Coronary artery (tissue), 2 donors: ENCODE results near the gene SLC7A4.
"Not testable (repeated sequence)": the region's sequence is repeated elsewhere in the genome, so short reads cannot be mapped to it uniquely, and the experiment has no call there.

Experiments used
- DNase-seq: peaks from one replicate; pipeline ENCODE4 v3.0.0-alpha.2; 2017; ENCODE audit warnings: low spot score
- H3K27ac ChIP-seq, 2 donors: fragments of 200-600 bp; sonication (generic); one replicate each; pipeline ENCODE4 v1.5.1; 2016 to 2019
- H3K4me3 ChIP-seq: fragments of 200-600 bp; sonication (generic); 2 replicates; pipeline ENCODE4 v1.5.1; 2016; ENCODE audit warnings: mild to moderate bottlenecking, moderate library complexity
- CTCF ChIP-seq: fragments of 200-600 bp; sonication (generic); IDR thresholded peaks from one replicate; pipeline ENCODE4 v1.5.1; 2019; ENCODE audit warnings: antibody characterized with exemption

Gene SLC7A4

DNA sequence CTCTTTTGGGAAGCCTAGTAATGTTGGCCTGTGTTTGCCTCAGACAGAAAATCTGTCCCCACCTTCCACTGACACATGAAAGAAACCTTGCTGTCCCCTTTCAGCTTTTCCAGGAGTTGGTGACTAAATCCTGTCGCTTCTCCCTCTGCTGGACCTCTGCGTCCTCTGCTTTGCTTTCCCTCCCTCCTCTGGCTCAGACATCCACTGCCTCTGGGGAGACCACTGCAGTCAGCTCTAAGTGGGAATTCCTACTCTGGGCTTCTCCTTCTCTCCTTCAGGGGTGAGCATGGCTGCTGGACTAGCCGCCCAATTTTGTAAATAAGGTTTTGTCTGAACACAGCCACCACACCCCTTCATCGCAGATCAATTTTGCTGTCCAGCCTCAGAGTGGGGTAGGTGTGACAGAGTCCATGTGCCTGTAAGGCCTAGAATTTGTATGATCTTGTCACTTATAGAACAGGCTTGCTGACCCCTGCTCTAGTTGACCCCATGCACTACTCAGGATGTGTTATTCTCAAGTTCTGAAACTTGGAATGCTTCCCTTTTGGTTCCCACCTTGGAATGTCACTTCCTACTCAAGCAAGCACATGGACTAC is 36.4 kb upstream of the SLC7A4 start:
- TF ChIP-seq CTCF = no peak
- no peak overlapping the region for H3K27ac ChIP-seq
- no peak for DNase-seq
- H3K4me3 ChIP-seq = no peak overlapping the region

DNA sequence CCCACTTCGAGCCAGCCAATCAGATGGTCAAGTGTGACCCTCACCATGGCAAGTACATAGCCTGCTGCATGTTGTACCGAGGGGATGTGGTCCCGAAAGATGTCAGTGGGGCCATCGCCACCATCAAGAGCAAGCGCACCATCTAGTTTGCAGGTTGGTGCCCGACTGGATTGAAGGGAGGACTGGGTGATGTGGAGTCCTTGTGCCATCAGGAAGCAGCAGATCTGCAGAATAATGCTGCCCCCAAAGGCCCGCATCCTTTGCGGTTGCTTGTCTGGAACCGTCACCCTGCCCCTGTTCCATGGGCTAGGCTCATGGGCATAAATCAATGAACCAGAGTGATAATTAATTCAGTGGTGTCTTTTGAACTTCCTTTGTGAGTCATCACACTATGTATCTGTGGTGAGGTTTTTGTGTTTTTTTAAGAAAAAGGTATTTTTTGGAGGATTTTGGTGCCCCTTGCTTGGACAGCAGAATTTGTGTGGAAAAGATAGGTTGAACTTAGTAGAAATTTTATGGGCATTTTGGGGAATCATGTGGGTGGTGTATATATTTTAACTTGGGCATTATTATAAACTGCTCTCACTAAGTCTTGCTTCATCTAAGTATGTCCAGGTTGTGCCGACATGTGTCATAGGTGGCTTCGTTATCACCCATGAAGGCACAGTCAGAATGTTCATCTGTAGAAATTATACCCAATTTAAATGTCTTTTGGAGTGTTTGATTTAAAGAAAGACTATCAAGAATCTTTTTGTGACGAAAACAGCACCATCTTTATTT is 35.7 kb upstream of the SLC7A4 start:
- TF ChIP-seq CTCF = no peak
- no peak overlapping the region for H3K4me3 ChIP-seq
- no peak overlapping the region for H3K27ac ChIP-seq
- DNase-seq = no peak

- no peak for DNase-seq
- Histone ChIP-seq H3K27ac (no peak overlapping the region), H3K4me3 (no peak overlapping the region)
- TF ChIP-seq CTCF = no peak
These were observed 34.9 kb upstream of the SLC7A4 start for GRCh38 chr22:21067075-21067900.

- Histone ChIP-seq H3K27ac (no peak overlapping the region), H3K4me3 (no peak overlapping the region)
- TF ChIP-seq CTCF = no peak
- DNase-seq = no peak
These were observed 32.8 kb upstream of the SLC7A4 start for GRCh38 chr22:21064917-21065864.

DNA sequence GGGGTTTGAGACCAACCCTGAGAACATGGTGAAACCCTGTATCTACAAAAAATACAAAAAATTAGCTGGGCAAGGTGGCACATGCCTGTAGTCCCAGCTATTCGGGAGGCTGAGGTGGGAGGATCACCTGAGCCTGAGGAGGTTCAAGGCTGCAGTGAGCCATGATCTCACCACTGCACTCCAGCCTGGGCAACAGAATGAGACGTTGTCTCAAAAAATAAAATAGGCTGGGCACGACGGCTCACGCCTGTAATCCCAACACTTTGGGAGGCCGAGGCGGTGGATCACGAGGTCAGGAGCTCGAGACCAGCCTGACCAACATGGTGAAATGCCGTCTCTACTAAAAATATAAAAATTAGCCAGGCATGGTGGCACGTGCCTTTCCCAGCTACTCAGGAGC is 32.1 kb upstream of the SLC7A4 start:
- DNase-seq, H3K27ac ChIP-seq, H3K4me3 ChIP-seq: not testable (repeated sequence)

GRCh38 chr22:21061660-21062321 is 29.4 kb upstream of the SLC7A4 start:
- not testable (repeated sequence) for H3K4me3 ChIP-seq, H3K27ac ChIP-seq, DNase-seq

DNA sequence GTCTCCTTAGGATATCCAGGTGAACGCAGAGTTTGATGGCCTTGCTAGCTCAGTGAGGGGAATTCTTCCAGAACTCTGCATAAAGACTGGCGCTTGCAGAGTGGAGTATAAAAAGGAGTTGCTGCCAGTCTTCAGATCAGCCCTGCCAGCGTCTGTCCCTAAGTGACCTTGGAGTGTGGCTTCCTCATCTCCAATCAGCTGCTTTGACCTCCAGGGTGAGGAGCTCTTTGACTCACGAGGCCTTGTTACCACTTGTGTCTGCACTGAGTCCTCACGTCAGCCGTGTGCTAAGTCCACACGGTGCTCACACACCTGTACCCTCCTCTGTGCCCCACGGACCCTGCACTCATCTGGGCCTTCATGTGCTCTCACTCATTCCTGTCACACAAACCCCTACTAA is 28.0 kb upstream of the SLC7A4 start:
- H3K27ac ChIP-seq, DNase-seq, H3K4me3 ChIP-seq: not testable (repeated sequence)
